ENCODE results near the gene GRIP1.

Gene GRIP1

GRCh38 chr12:66467932-66468331 lies 210.9 kb downstream of the GRIP1 start:
- Histone ChIP-seq H3K27ac (ENCODE audit: low read depth, low read length) (no peak overlapping the region), H3K9me2 (replicated peaks; ENCODE audit: control insufficient read depth, low read length) (no peaks in the 10 kb centered on the region), H3F3A (ENCODE audit: control insufficient read depth, insufficient read depth) (no peaks in the 10 kb centered on the region), H3K36me3 (ENCODE audit: control insufficient read depth, low read length) (no peaks in the 10 kb centered on the region), H4K20me1 (ENCODE audit: control insufficient read depth, insufficient read depth, low read depth, low read length) (no peaks in the 10 kb centered on the region), H3K4me3 (ENCODE audit: low read length) (no peak overlapping the region), H3K4me1 (ENCODE audit: control insufficient read depth, low read length) (peaks cover 4% of the 10 kb centered on the region; the same call in 1 of the 2 replicates), H3K4me2 (ENCODE audit: low read length) (peak overlapping the region; percentile 16; the same call in 1 of the 2 replicates), H3K27me3 (ENCODE audit: control insufficient read depth, low read length) (no peaks in the 10 kb centered on the region), H3K9me3 (ENCODE audit: control insufficient read depth, insufficient read depth, low read length) (0 out of 2 replicates have a peak, but pooled peaks cover 5% of the 10 kb centered on the region), H3K79me2 (ENCODE audit: control insufficient read depth, low read length) (no peaks in the 10 kb centered on the region)
- TF ChIP-seq CTCF (IDR thresholded peaks at IDR 0.05; ENCODE audit: low read depth, low read length, poor library complexity, severe bottlenecking) (no peak), EZH2phosphoT487 (IDR thresholded peaks at IDR 0.05; ENCODE audit: borderline replicate concordance, low read length) (no peak)

GRCh38 chr12:66461331-66461730 lies 217.5 kb downstream of the GRIP1 start:
- no peaks in the 10 kb centered on the region for H3K27me3 ChIP-seq (ENCODE audit: control insufficient read depth, low read length)
- no peaks in the 10 kb centered on the region for H3K79me2 ChIP-seq (ENCODE audit: control insufficient read depth, low read length)
- H3K36me3 ChIP-seq (ENCODE audit: control insufficient read depth, low read length): no peaks in the 10 kb centered on the region
- H3K27ac ChIP-seq (ENCODE audit: low read depth, low read length): no peak overlapping the region
- H3K4me1 ChIP-seq (ENCODE audit: control insufficient read depth, low read length): no peaks in the 10 kb centered on the region
- no peak overlapping the region for H3K4me2 ChIP-seq (ENCODE audit: low read length)
- H3K4me3 ChIP-seq (ENCODE audit: low read length): no peak overlapping the region
- no peaks in the 10 kb centered on the region for H3K9me2 ChIP-seq (replicated peaks; ENCODE audit: control insufficient read depth, low read length)
- H3F3A ChIP-seq (ENCODE audit: control insufficient read depth, insufficient read depth): peaks cover 3% of the 10 kb centered on the region; the same call in 1 of the 2 replicates
- H4K20me1 ChIP-seq (ENCODE audit: control insufficient read depth, insufficient read depth, low read depth, low read length): no peaks in the 10 kb centered on the region
- TF ChIP-seq CTCF (IDR thresholded peaks at IDR 0.05; ENCODE audit: low read depth, low read length, poor library complexity, severe bottlenecking) (no peak), EZH2phosphoT487 (IDR thresholded peaks at IDR 0.05; ENCODE audit: borderline replicate concordance, low read length) (no peak)
- H3K9me3 ChIP-seq (ENCODE audit: control insufficient read depth, insufficient read depth, low read length): no peaks in the 10 kb centered on the region

- Histone ChIP-seq H4K20me1 (ENCODE audit: control insufficient read depth, insufficient read depth, low read depth, low read length) (no peaks in the 10 kb centered on the region), H3K4me3 (ENCODE audit: low read length) (no peak overlapping the region), H3K27ac (ENCODE audit: low read depth, low read length) (no peak overlapping the region), H3F3A (ENCODE audit: control insufficient read depth, insufficient read depth) (peaks cover 3% of the 10 kb centered on the region; the same call in 1 of the 2 replicates), H3K4me2 (ENCODE audit: low read length) (no peak overlapping the region), H3K9me3 (ENCODE audit: control insufficient read depth, insufficient read depth, low read length) (no peaks in the 10 kb centered on the region), H3K79me2 (ENCODE audit: control insufficient read depth, low read length) (no peaks in the 10 kb centered on the region), H3K9me2 (replicated peaks; ENCODE audit: control insufficient read depth, low read length) (no peaks in the 10 kb centered on the region), H3K4me1 (ENCODE audit: control insufficient read depth, low read length) (no peaks in the 10 kb centered on the region), H3K36me3 (ENCODE audit: control insufficient read depth, low read length) (peaks cover 4% of the 10 kb centered on the region; the same call in 1 of the 2 replicates), H3K27me3 (ENCODE audit: control insufficient read depth, low read length) (no peaks in the 10 kb centered on the region)
- no peak for TF ChIP-seq CTCF (IDR thresholded peaks at IDR 0.05; ENCODE audit: low read depth, low read length, poor library complexity, severe bottlenecking)
- no peak for TF ChIP-seq EZH2phosphoT487 (IDR thresholded peaks at IDR 0.05; ENCODE audit: borderline replicate concordance, low read length)
Observed at GRCh38 chr12:66459944-66460482, 218.9 kb downstream of the GRIP1 start.
